ENCODE data around the gene ZNF576. TPM values are rescaled to one million over a fixed set of nuclear protein-coding genes. Genes with fewer than 3 reads are reported as not detected.
"Not testable (repeated sequence)": the region's sequence is repeated elsewhere in the genome, so short reads cannot be mapped to it uniquely, and the experiment has no call there.

The ZNF576 gene
- total RNA-seq, 1 donor from 2014 or later = 14.2 TPM

DNA sequence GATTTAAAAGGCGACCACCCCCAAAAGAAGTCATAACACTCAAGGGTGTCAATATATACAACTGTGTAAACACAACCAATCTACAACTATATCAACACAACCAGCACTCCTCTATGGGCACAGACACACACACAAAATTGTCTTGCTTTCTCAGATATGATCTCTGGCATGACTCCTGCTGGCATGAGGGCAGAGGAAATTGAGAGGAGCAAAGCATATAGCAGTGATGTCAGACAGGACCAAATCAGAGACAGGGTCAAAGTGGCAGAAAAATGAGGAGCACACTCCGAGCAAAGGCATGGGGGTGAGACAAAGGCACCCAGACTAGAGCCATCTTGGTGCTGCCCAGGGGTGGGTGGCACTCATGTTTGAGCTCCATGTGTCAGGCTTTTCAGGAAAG, 10.0 kb upstream of the ZNF576 start:
- DNase-seq = no peak
- H3K4me1 ChIP-seq = peaks cover 2% of the 10 kb centered on the region
- H3K9me3 ChIP-seq = no peaks in the 10 kb centered on the region
- no peak overlapping the region for H3K27ac ChIP-seq
- intact Hi-C loops (cut with DNase I) = no loop called here
- no peak overlapping the region for H3K4me3 ChIP-seq
- peaks cover 21% of the 10 kb centered on the region for H3K36me3 ChIP-seq
- ATAC-seq = no peak
- TF ChIP-seq, protein P1, sequence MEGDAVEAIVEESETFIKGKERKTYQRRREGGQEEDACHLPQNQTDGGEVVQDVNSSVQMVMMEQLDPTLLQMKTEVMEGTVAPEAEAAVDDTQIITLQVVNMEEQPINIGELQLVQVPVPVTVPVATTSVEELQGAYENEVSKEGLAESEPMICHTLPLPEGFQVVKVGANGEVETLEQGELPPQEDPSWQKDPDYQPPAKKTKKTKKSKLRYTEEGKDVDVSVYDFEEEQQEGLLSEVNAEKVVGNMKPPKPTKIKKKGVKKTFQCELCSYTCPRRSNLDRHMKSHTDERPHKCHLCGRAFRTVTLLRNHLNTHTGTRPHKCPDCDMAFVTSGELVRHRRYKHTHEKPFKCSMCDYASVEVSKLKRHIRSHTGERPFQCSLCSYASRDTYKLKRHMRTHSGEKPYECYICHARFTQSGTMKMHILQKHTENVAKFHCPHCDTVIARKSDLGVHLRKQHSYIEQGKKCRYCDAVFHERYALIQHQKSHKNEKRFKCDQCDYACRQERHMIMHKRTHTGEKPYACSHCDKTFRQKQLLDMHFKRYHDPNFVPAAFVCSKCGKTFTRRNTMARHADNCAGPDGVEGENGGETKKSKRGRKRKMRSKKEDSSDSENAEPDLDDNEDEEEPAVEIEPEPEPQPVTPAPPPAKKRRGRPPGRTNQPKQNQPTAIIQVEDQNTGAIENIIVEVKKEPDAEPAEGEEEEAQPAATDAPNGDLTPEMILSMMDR (IDR thresholded peaks at IDR 0.05) = no peak
- no peaks in the 10 kb centered on the region for H3K27me3 ChIP-seq (ENCODE audit: low read depth)

DNA sequence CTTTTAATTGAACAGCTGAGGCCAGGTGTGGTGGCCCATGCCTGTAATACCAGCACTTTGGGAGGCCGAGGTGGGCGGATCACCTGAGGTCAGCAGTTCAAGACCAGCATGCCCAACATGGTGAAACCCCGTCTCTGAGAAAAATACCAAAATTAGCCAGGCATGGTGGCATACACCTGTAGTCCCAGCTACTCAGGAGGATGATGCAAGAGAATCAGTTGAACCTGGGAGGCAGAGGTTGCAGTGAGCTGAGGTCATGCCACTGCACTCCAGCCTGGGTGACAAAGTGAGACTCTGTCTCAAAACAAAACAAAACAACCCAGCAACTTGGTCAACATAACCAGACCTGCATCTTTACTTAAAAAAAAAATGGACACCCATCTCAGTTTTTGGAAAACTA, 9.4 kb upstream of the ZNF576 start:
- H3K4me1 ChIP-seq; H3K4me3 ChIP-seq; H3K9me3 ChIP-seq; H3K27me3 ChIP-seq (ENCODE audit: low read depth); DNase-seq; intact Hi-C loops (cut with DNase I); H3K27ac ChIP-seq; ATAC-seq: not testable (repeated sequence)
- H3K36me3 ChIP-seq = peaks cover 27% of the 10 kb centered on the region

DNA sequence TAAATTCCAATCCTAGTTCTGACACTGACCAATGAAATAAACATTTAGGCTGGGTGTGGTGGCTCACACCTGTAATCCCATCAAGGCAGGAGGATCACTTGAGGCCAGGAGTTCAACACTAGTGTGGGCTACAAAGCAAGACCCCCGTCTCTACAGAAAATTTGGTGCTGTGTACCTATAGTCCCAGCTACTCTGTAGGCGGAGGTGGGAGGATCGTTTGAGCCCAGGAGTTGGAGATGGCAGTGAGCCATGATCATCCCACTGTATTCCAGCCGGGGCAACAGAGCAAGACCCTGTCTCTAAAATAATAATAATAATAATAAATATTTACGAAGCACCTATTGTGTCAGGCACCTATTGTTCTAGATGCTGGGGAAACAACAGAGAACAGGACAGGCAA, 7.1 kb upstream of the ZNF576 start:
- H3K27me3 ChIP-seq (ENCODE audit: low read depth) = no peaks in the 10 kb centered on the region
- no peak for ATAC-seq
- peaks cover 49% of the 10 kb centered on the region for H3K36me3 ChIP-seq
- H3K27ac ChIP-seq = no peak overlapping the region
- DNase-seq = no peak
- H3K4me3 ChIP-seq = no peak overlapping the region
- H3K4me1 ChIP-seq = peaks cover 9% of the 10 kb centered on the region
- TF ChIP-seq, protein P1 (IDR thresholded peaks at IDR 0.05) = no peak
- H3K9me3 ChIP-seq = no peaks in the 10 kb centered on the region
- intact Hi-C loops (cut with DNase I) = no loop called here

DNA sequence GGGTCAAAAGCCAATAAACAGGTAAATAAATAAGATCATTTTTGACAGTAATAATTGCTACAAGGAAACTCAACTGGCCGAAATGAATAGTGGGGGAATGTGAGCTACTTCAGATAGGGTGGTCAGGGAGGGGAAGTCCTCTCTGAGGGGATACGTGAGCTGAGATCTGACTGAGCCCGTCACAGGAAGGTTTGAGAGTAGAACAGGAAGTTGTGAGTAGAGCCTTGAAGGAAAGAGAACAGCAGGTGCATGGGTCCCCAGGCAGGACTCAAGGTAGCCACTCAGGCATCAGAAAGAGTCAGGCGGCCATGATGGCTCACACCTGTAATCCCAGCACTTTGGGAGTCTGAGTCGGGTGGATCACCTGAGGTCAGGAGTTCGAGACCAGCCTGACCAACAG, 6.7 kb upstream of the ZNF576 start:
- no peak overlapping the region for H3K27ac ChIP-seq
- no peak overlapping the region for H3K4me3 ChIP-seq
- ATAC-seq (no peak), DNase-seq (no peak)
- H3K27me3 ChIP-seq (ENCODE audit: low read depth) = no peaks in the 10 kb centered on the region
- intact Hi-C loops (cut with DNase I) = no loop called here
- H3K9me3 ChIP-seq = no peaks in the 10 kb centered on the region
- peaks cover 51% of the 10 kb centered on the region for H3K36me3 ChIP-seq
- peaks cover 13% of the 10 kb centered on the region for H3K4me1 ChIP-seq
- TF ChIP-seq, protein P1 (IDR thresholded peaks at IDR 0.05) = no peak

DNA sequence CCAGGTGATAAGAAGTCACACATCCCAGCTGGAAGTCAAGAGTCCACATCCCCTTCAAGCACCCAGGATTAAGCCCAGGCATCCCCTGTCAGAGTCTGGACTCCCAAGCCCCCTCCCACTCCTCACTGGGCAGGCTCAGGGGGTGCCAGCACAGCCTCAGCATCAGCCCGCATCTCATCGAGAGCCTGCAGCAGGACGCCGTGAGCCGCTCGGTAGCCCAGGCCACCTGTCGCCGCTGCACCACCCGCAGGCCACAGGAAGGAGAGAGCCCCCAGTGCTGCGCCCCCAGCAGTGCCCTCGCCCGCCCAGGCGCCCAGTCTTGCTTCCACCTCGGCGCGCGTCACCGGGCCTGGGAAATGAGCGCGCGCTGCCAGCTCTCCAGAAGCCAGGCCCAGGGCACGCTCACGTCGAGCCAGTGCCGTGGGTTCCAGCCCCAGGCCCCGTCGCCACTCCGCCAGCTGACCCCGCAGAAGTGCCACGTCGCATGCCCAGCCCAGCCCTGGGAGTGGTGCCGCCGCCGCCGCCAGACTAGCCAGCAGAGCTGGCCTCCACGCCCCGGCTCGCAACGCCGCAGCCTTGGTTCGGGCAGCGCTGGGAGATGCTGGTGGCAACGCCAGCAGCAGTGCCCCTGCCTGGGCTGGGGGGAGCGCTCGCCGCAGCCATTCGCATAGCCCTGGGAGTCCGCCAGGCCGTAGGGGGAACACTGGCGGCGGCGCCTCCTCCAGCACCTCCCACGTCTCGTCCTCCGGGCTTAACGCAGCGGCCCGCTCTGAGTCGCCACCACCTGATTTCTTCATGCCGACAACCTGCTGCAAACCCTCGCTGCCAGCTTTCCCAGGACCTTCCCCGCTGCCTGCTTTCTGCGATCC, 4.3 kb upstream of the ZNF576 start:
- no peak overlapping the region for H3K27ac ChIP-seq
- no peak for ATAC-seq
- intact Hi-C loops (cut with DNase I) = no loop called here
- no peaks in the 10 kb centered on the region for H3K9me3 ChIP-seq
- peaks cover 51% of the 10 kb centered on the region for H3K36me3 ChIP-seq
- TF ChIP-seq, protein P1 (IDR thresholded peaks at IDR 0.05) = no peak
- H3K27me3 ChIP-seq (ENCODE audit: low read depth) = no peaks in the 10 kb centered on the region
- H3K4me1 ChIP-seq = peaks cover 28% of the 10 kb centered on the region
- H3K4me3 ChIP-seq = no peak overlapping the region
- no peak for DNase-seq

DNA sequence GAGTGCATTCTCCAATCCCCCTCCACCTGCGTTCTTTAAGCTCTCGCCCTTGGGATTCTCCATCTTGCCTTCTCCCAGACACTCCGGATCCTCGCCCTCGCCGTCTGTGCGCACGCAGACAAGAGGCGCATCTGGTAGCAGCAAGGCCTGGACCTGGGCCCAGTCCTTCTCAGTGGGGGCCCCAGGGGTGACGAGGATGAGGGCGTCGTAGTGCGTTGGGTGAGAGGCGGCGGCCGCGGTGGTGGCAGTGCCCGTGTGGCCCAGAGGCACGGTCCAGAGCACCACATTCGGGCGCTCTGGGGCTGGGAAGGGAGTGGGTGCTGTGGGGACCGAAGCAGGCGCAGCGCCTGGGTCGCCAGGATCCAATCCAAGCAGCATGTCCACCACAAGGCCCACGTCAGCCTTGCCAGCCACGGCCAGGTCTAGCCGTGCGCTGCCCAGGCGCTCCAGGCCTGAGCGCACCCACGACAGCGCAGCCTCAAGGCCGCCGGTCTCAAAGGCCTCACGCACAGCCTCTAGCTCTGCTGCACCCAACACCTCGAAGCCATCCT, 3.5 kb upstream of the ZNF576 start:
- ATAC-seq = no peak

More for the DNA sequence above, 3.5 kb upstream of the ZNF576 start:
- intact Hi-C loops (cut with DNase I) = no loop called here
- H3K27ac ChIP-seq = no peak overlapping the region
- H3K9me3 ChIP-seq = no peaks in the 10 kb centered on the region
- H3K4me3 ChIP-seq = no peak overlapping the region
- H3K36me3 ChIP-seq = peaks cover 51% of the 10 kb centered on the region
- no peaks in the 10 kb centered on the region for H3K27me3 ChIP-seq (ENCODE audit: low read depth)
- TF ChIP-seq, protein P1 (IDR thresholded peaks at IDR 0.05) = no peak
- no peak for DNase-seq
- H3K4me1 ChIP-seq = peaks cover 35% of the 10 kb centered on the region

Measured in lower lobe of right lung (tissue), 2 donors.